GM12873 (cell line): Measurements from ENCODE around the gene IL22RA1.
A peak's percentile ranks its signal among the peaks of the same experiment; 100 is the strongest.

Experiments used
- CTCF ChIP-seq: IDR thresholded peaks from 2 replicates; pipeline ENCODE4 v1.5.1; 2012; ENCODE audit warnings: low read depth, mild to moderate bottlenecking, moderate library complexity, low read length, control low read depth; ENCODE audit not compliant: insufficient read depth; ENCODE audit errors: missing control alignments

Gene IL22RA1

GRCh38 chr1:24094554-24094953 is 48.4 kb downstream of the IL22RA1 start:
- peak; percentile 27 for TF ChIP-seq CTCF

- TF ChIP-seq CTCF, result no peak
Observed at GRCh38 chr1:24093732-24094131, 49.2 kb downstream of the IL22RA1 start.

GRCh38 chr1:24092979-24093378 is 50.0 kb downstream of the IL22RA1 start:
- no peak for TF ChIP-seq CTCF

GRCh38 chr1:24091971-24092482 is 50.9 kb downstream of the IL22RA1 start:
- TF ChIP-seq CTCF, result no peak

- no peak for TF ChIP-seq CTCF
Observed at GRCh38 chr1:24090736-24091135, 52.2 kb downstream of the IL22RA1 start.

- no peak for TF ChIP-seq CTCF
Observed at GRCh38 chr1:24089743-24090555, 53.0 kb downstream of the IL22RA1 start.

- no peak for TF ChIP-seq CTCF
Observed at GRCh38 chr1:24089027-24089742, 53.8 kb downstream of the IL22RA1 start.
